GM12892 (cell line): ENCODE results near the gene TXLNG.

Experiments used
- POLR2A ChIP-seq: IDR thresholded peaks from 2 replicates; pipeline ENCODE4 v1.6.1; 2011; ENCODE audit warnings: low read depth, low read length, control low read depth
- POLR2AphosphoS5 ChIP-seq: IDR thresholded peaks from 2 replicates; pipeline ENCODE4 v1.6.1; 2011; ENCODE audit warnings: low read depth, low read length, control low read depth

DNA sequence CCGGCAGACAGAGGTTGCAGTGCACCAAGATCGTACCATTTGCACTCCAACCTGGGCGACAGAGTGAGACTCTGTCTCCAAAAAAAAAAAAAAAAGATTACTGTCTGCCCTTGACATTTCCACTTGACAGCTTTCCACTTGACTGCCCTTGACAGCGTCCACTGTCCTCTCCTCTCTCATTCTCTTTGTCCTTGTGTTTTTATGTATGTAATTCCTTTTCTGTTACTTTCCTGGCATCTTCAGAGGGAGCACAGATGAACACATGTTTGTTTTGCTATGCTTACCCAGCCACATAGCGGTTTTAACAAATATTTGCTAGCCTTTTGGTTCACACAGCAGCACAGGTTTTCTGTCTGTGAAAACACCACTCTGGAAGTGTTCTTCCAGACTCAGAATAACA lies 40.6 kb upstream of the TXLNG start:
- TF ChIP-seq POLR2A (no peak), POLR2AphosphoS5 (no peak)
